ENCODE measurements around the gene FERD3L. TPM values are rescaled to one million over a fixed set of nuclear protein-coding genes. Genes with fewer than 3 reads are reported as not detected.

FERD3L gene
- total RNA-seq, 1 donor from 2014 or later = not detected

DNA sequence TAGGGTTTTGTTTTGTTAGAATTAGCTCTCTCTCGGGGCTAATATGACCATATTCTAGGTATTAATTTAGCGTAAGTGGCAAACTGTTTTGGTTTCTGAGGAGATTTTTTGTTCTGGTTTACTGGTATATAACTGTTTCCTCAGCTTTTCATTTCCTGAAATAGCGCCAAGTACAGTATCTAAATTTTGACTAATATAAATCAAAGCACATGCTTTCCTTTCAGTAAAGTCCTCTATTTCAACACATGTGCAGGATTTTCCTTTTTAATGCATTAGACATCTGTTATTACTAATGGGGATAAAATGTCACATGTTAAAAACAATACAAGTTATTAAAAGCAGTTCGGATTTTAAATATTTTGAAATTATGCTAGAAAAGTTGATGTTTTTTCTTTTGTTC, 11.3 kb downstream of the FERD3L start:
- Histone ChIP-seq H3K36me3 (ENCODE audit: control insufficient read depth, insufficient read depth, low read length) (no peaks in the 10 kb centered on the region), H3K27me3 (ENCODE audit: control insufficient read depth, insufficient read depth, low read length) (no peaks in the 10 kb centered on the region), H3K4me3 (ENCODE audit: low read depth, low read length) (no peak overlapping the region)
- no peak for FAIRE-seq
- DNase-seq (ENCODE audit: low read depth) = no peak
- TF ChIP-seq, protein P1, sequence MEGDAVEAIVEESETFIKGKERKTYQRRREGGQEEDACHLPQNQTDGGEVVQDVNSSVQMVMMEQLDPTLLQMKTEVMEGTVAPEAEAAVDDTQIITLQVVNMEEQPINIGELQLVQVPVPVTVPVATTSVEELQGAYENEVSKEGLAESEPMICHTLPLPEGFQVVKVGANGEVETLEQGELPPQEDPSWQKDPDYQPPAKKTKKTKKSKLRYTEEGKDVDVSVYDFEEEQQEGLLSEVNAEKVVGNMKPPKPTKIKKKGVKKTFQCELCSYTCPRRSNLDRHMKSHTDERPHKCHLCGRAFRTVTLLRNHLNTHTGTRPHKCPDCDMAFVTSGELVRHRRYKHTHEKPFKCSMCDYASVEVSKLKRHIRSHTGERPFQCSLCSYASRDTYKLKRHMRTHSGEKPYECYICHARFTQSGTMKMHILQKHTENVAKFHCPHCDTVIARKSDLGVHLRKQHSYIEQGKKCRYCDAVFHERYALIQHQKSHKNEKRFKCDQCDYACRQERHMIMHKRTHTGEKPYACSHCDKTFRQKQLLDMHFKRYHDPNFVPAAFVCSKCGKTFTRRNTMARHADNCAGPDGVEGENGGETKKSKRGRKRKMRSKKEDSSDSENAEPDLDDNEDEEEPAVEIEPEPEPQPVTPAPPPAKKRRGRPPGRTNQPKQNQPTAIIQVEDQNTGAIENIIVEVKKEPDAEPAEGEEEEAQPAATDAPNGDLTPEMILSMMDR (IDR thresholded peaks at IDR 0.05; ENCODE audit: insufficient read depth, low read length, severe bottlenecking) = no peak

DNA sequence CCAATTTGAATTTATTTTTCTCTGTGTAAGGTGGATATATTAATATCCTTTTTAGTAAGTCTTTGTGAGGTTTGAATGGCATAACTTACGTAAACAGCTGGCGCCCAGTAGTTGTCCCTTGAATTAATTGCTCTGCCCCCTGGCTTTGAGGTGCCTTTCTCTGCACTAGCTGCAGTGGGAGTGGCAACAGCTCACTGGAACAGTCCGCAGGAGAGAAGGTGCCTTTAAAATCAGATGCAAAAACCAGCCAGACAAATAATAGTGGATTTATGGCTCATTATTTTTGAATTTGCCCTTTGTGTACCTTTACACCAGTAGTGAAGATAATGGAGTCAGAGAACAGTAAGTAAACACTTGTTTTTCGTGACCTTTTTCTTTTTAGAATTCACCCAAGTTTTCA, 11.8 kb downstream of the FERD3L start:
- TF ChIP-seq, protein P1 (IDR thresholded peaks at IDR 0.05; ENCODE audit: insufficient read depth, low read length, severe bottlenecking) = no peak
- DNase-seq (ENCODE audit: low read depth) (no peak), FAIRE-seq (no peak)
- H3K4me3 ChIP-seq (ENCODE audit: low read depth, low read length) = no peak overlapping the region
- H3K27me3 ChIP-seq (ENCODE audit: control insufficient read depth, insufficient read depth, low read length) = no peaks in the 10 kb centered on the region
- H3K36me3 ChIP-seq (ENCODE audit: control insufficient read depth, insufficient read depth, low read length) = no peaks in the 10 kb centered on the region

DNA sequence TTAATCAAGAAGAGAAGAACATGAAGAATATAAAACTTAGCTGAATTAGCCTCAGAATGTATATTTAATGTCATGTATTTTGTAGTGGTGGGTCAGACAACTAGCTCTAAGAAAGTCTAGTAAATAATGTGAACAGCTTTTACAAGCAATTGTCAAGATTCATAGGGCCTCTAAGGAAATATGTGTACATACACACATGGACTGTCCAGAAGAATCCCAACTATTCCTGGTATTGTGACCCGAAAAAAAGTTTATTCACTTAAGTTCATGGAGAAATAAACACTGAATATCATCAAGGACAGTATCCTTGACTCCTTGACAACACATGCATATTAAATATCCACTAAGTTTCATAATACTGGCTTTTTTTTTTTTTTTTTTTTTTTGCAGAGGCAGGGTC, 16.4 kb downstream of the FERD3L start:
- FAIRE-seq (no peak), DNase-seq (ENCODE audit: low read depth) (no peak)
- Histone ChIP-seq H3K27me3 (ENCODE audit: control insufficient read depth, insufficient read depth, low read length) (no peaks in the 10 kb centered on the region), H3K4me3 (ENCODE audit: low read depth, low read length) (no peak overlapping the region), H3K36me3 (ENCODE audit: control insufficient read depth, insufficient read depth, low read length) (no peaks in the 10 kb centered on the region)
- TF ChIP-seq, protein P1 (IDR thresholded peaks at IDR 0.05; ENCODE audit: insufficient read depth, low read length, severe bottlenecking) = no peak

DNA sequence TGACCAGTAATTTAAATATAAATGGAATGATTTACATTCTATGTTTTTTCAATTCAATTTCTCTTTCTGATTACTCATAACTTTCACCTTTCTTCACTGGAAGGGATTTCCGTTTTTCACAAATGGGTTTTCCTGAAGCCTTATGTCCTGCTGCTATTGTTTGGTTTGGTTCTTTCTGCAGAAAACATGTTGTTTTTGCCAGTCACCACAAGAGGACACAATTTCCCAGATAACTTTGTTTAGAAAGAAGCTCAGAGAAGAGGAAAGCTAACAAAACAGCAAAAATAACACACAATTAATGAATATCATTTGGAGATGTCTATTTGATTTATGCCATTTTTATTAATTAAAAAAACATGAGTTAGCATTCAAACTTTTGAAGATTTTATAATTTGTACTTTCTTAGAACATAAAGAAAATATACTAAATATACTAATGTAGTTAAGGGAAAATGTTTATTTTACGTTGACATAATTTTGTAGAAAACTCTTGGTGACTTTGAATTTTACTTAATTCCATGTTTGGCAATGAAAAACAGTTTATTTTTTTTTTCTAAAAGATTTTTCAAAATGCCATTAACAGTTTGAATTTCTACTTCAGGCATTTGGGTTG, 23.1 kb downstream of the FERD3L start:
- FAIRE-seq (no peak), DNase-seq (ENCODE audit: low read depth) (peak; percentile 46)
- no peaks in the 10 kb centered on the region for H3K36me3 ChIP-seq (ENCODE audit: control insufficient read depth, insufficient read depth, low read length)
- TF ChIP-seq, protein P1 (IDR thresholded peaks at IDR 0.05; ENCODE audit: insufficient read depth, low read length, severe bottlenecking) = peak; percentile 62
- H3K27me3 ChIP-seq (ENCODE audit: control insufficient read depth, insufficient read depth, low read length) = peaks cover 24% of the 10 kb centered on the region
- H3K4me3 ChIP-seq (ENCODE audit: low read depth, low read length) = no peak overlapping the region

DNA sequence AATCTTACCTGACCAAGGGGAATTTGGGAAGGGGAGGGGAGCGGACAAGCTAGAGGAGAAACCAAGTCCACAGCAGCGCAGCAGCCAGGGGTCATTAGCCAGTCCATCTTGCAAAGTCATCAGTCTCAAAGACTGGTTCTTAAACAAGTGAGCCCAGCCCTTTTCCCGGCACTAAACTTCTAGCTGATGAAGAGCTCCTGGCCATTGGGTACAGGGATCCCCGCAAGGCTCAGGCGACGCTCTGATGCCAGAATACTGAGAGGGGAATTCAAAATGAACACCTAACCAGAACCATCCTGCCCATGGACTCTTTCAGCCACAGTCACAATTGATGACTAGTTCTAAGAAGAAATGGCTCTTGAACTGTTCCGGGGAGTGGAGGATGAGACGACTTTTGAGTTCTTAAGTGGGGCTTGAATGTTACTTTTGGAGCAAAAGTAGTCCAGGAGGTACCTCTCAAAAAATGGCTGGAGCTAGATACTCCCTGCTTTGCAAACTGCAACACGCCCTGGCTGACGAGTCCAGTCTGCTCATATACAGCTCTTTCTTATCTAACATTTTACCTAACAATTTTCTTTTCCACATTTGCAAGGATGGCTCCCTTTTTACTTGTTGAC, 25.2 kb downstream of the FERD3L start:
- FAIRE-seq (no peak), DNase-seq (ENCODE audit: low read depth) (no peak)
- Histone ChIP-seq H3K36me3 (ENCODE audit: control insufficient read depth, insufficient read depth, low read length) (no peaks in the 10 kb centered on the region), H3K27me3 (ENCODE audit: control insufficient read depth, insufficient read depth, low read length) (peaks cover 31% of the 10 kb centered on the region), H3K4me3 (ENCODE audit: low read depth, low read length) (no peak overlapping the region)
- TF ChIP-seq, protein P1 (IDR thresholded peaks at IDR 0.05; ENCODE audit: insufficient read depth, low read length, severe bottlenecking) = no peak

DNA sequence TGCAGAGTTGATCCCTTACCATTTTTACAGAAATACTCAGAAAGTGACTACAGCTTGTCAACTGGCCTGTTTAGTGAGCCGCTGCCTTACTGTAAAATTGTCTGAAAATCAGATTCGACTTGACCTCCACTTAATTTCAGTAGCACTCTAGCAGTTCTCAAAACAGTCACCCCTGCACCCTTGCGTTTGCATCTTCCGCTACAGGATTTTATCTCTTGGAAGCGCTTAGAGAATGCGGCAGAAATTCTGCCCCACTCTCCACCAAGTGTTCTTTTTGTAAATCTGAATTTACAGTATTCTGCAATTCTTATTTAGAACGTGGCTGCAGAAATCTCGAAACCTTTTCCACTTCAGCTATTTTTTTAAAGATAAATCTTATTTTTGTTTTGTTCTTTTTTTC, 25.8 kb downstream of the FERD3L start:
- H3K27me3 ChIP-seq (ENCODE audit: control insufficient read depth, insufficient read depth, low read length) = peaks cover 31% of the 10 kb centered on the region
- no peak for DNase-seq (ENCODE audit: low read depth)
- TF ChIP-seq, protein P1 (IDR thresholded peaks at IDR 0.05; ENCODE audit: insufficient read depth, low read length, severe bottlenecking) = no peak
- FAIRE-seq = no peak
- no peaks in the 10 kb centered on the region for H3K36me3 ChIP-seq (ENCODE audit: control insufficient read depth, insufficient read depth, low read length)
- no peak overlapping the region for H3K4me3 ChIP-seq (ENCODE audit: low read depth, low read length)
